ENCODE measurements around the gene SBF2.

SBF2 gene

GRCh38 chr11:9982796-9983579 is 311.0 kb downstream of the SBF2 start:
- Histone ChIP-seq H3K4me1 (ENCODE audit: insufficient read depth, low read length) (peaks cover 18% of the 10 kb centered on the region), H3K9ac (ENCODE audit: low read depth, low read length) (peak overlapping the region; percentile 5), H3K9me3 (ENCODE audit: control insufficient read depth, insufficient read depth, low read length) (peaks cover 4% of the 10 kb centered on the region; the same call in 1 of the 2 replicates), H3K36me3 (ENCODE audit: insufficient read depth, low read length) (no peaks in the 10 kb centered on the region)

- peaks cover 25% of the 10 kb centered on the region for H3K4me1 ChIP-seq (ENCODE audit: insufficient read depth, low read length)
- peak overlapping the region; percentile 5; the same call in 1 of the 2 replicates for H3K9ac ChIP-seq (ENCODE audit: low read depth, low read length)
- H3K36me3 ChIP-seq (ENCODE audit: insufficient read depth, low read length): no peaks in the 10 kb centered on the region
- H3K9me3 ChIP-seq (ENCODE audit: control insufficient read depth, insufficient read depth, low read length): peaks cover 4% of the 10 kb centered on the region; the same call in 1 of the 2 replicates
Observed at GRCh38 chr11:9982127-9982795, 311.8 kb downstream of the SBF2 start.

GRCh38 chr11:9980931-9981330 is 313.1 kb downstream of the SBF2 start:
- Histone ChIP-seq H3K36me3 (ENCODE audit: insufficient read depth, low read length) (no peaks in the 10 kb centered on the region), H3K9ac (ENCODE audit: low read depth, low read length) (no peak overlapping the region), H3K9me3 (ENCODE audit: control insufficient read depth, insufficient read depth, low read length) (peaks cover 3% of the 10 kb centered on the region; the same call in 1 of the 2 replicates), H3K4me1 (ENCODE audit: insufficient read depth, low read length) (peaks cover 25% of the 10 kb centered on the region)

DNA sequence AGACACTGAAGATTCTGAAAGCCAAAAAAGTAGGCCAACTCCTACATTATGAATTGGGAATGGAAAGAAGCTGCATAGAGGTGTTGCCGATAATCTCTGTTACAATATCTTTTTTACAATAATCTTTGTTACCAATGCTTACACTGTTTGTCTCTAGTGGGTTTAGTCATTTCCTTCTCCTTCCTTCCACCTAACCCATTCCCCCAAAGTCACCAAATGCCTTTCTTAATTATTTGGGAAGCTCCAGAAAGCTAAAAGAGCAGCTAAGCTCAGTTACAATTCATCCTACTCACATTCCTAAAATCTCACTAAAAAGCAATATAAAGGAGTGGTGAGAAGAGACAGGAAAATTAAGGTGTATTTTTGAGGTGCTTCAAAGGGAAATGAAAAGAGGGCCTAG is 316.5 kb downstream of the SBF2 start:
- Histone ChIP-seq H3K9ac (ENCODE audit: low read depth, low read length) (no peak overlapping the region), H3K9me3 (ENCODE audit: control insufficient read depth, insufficient read depth, low read length) (no peaks in the 10 kb centered on the region), H3K4me1 (ENCODE audit: insufficient read depth, low read length) (peaks cover 33% of the 10 kb centered on the region), H3K36me3 (ENCODE audit: insufficient read depth, low read length) (no peaks in the 10 kb centered on the region)

GRCh38 chr11:9974375-9974774 is 319.6 kb downstream of the SBF2 start:
- no peaks in the 10 kb centered on the region for H3K36me3 ChIP-seq (ENCODE audit: insufficient read depth, low read length)
- no peak overlapping the region for H3K9ac ChIP-seq (ENCODE audit: low read depth, low read length)
- no peaks in the 10 kb centered on the region for H3K9me3 ChIP-seq (ENCODE audit: control insufficient read depth, insufficient read depth, low read length)
- H3K4me1 ChIP-seq (ENCODE audit: insufficient read depth, low read length): peaks cover 26% of the 10 kb centered on the region

DNA sequence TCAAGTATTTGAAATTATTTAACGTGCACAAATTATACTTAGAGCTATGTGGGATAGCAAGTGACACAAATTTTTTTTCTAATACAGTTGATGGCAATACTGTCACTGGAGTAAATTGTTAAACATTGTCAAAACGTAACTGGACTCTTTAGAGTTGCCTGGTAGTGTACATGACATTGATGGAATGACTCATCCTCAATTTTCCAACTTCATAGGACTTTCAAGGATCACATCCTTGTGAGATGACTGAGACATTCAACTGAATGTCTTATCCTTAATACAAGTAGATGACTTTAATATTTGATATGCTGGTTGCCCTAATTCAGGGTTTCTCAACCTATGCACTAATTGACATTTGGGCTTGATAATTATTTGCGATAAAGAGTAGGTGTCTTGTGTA is 320.1 kb downstream of the SBF2 start:
- Histone ChIP-seq H3K36me3 (ENCODE audit: insufficient read depth, low read length) (no peaks in the 10 kb centered on the region), H3K9me3 (ENCODE audit: control insufficient read depth, insufficient read depth, low read length) (no peaks in the 10 kb centered on the region), H3K4me1 (ENCODE audit: insufficient read depth, low read length) (peaks cover 26% of the 10 kb centered on the region), H3K9ac (ENCODE audit: low read depth, low read length) (no peak overlapping the region)

- no peaks in the 10 kb centered on the region for H3K36me3 ChIP-seq (ENCODE audit: insufficient read depth, low read length)
- peaks cover 23% of the 10 kb centered on the region for H3K4me1 ChIP-seq (ENCODE audit: insufficient read depth, low read length)
- no peak overlapping the region for H3K9ac ChIP-seq (ENCODE audit: low read depth, low read length)
- H3K9me3 ChIP-seq (ENCODE audit: control insufficient read depth, insufficient read depth, low read length): no peaks in the 10 kb centered on the region
Observed at GRCh38 chr11:9972989-9973388, 321.0 kb downstream of the SBF2 start.

- Histone ChIP-seq H3K9me3 (ENCODE audit: control insufficient read depth, insufficient read depth, low read length) (no peaks in the 10 kb centered on the region), H3K36me3 (ENCODE audit: insufficient read depth, low read length) (no peaks in the 10 kb centered on the region), H3K9ac (ENCODE audit: low read depth, low read length) (no peak overlapping the region), H3K4me1 (ENCODE audit: insufficient read depth, low read length) (peaks cover 16% of the 10 kb centered on the region)
Observed at GRCh38 chr11:9971894-9972293, 322.1 kb downstream of the SBF2 start.

GRCh38 chr11:9969068-9969467 is 325.0 kb downstream of the SBF2 start:
- Histone ChIP-seq H3K9me3 (ENCODE audit: control insufficient read depth, insufficient read depth, low read length) (no peaks in the 10 kb centered on the region), H3K9ac (ENCODE audit: low read depth, low read length) (no peak overlapping the region), H3K36me3 (ENCODE audit: insufficient read depth, low read length) (no peaks in the 10 kb centered on the region), H3K4me1 (ENCODE audit: insufficient read depth, low read length) (peaks cover 11% of the 10 kb centered on the region; the same call in 1 of the 2 replicates)

- Histone ChIP-seq H3K4me1 (ENCODE audit: insufficient read depth, low read length) (no peaks in the 10 kb centered on the region), H3K9ac (ENCODE audit: low read depth, low read length) (no peak overlapping the region), H3K36me3 (ENCODE audit: insufficient read depth, low read length) (peaks cover 4% of the 10 kb centered on the region; the same call in 1 of the 2 replicates), H3K9me3 (ENCODE audit: control insufficient read depth, insufficient read depth, low read length) (no peaks in the 10 kb centered on the region)
Observed at GRCh38 chr11:9962722-9963121, 331.3 kb downstream of the SBF2 start.

- Histone ChIP-seq H3K9ac (ENCODE audit: low read depth, low read length) (no peak overlapping the region), H3K9me3 (ENCODE audit: control insufficient read depth, insufficient read depth, low read length) (no peaks in the 10 kb centered on the region), H3K4me1 (ENCODE audit: insufficient read depth, low read length) (no peaks in the 10 kb centered on the region), H3K36me3 (ENCODE audit: insufficient read depth, low read length) (peaks cover 4% of the 10 kb centered on the region; the same call in 1 of the 2 replicates)
Observed at GRCh38 chr11:9957072-9957471, 336.9 kb downstream of the SBF2 start.

DNA sequence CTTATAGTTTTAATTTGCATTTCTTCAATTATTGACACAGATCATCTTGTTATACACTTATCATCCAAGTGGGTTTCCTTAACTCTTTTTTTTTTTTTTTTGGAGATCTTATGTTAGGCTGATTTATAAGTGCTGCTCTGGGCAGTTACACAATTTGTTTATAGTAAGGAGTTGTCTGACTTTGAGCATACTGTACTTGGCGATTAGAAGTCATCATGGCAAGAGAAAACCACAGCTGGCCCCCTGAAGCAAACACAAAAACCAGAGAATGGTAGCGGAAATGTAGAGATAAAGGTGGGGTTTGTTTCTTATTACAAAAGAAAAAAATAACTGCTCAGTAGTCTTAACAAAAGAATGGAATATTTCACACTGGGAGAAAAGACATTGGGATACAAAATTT is 337.5 kb downstream of the SBF2 start:
- Histone ChIP-seq H3K9ac (ENCODE audit: low read depth, low read length) (no peak overlapping the region), H3K9me3 (ENCODE audit: control insufficient read depth, insufficient read depth, low read length) (no peaks in the 10 kb centered on the region), H3K4me1 (ENCODE audit: insufficient read depth, low read length) (no peaks in the 10 kb centered on the region), H3K36me3 (ENCODE audit: insufficient read depth, low read length) (peaks cover 4% of the 10 kb centered on the region; the same call in 1 of the 2 replicates)

DNA sequence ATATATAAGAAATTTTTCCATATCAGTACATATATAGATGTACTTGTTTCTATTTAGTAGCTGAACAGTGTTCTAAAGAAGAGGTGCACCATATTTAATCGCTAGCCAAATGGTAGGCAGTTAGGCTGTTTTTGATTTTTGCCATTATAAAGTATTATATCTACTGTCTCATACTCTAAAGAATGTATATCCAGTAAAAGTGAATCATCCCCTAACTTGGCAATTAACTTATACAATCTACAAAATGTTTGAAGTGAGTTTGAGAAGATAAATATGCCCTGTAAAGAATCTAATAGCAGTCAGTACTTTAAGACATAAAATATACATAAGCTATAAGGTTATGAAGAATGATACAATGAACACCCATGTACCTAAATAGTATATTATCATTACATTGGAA is 338.6 kb downstream of the SBF2 start:
- H3K36me3 ChIP-seq (ENCODE audit: insufficient read depth, low read length): peaks cover 4% of the 10 kb centered on the region; the same call in 1 of the 2 replicates
- no peaks in the 10 kb centered on the region for H3K4me1 ChIP-seq (ENCODE audit: insufficient read depth, low read length)
- no peak overlapping the region for H3K9ac ChIP-seq (ENCODE audit: low read depth, low read length)
- no peaks in the 10 kb centered on the region for H3K9me3 ChIP-seq (ENCODE audit: control insufficient read depth, insufficient read depth, low read length)

DNA sequence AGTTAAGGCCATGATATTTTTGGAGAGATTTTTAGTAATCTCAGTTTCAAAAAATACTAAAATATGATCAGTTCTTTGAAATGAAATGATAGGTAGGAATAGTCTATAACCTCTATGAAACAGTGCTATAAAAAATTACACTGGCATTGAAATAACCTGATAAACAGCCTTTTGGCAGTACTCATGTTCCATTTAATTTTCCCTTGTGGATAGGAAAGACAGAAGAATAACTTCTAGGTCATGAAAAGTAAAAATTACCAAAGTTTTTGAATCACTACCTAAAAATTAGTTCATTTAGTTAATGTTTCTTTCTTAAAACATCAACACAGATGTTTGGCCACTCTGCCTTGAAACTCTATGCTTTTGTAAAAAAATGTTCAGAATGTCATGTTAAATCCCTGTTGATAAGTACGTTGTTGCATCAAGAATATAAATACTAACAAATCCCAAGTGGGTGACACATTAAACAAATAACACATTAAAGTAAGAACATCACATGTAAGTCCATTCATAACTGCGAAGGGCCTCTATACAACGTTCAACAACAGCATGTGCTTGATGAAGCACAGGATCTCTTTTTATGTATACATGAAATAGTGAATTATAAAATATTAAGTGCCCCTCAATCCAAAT is 339.9 kb downstream of the SBF2 start:
- H3K36me3 ChIP-seq (ENCODE audit: insufficient read depth, low read length): peaks cover 3% of the 10 kb centered on the region; the same call in 1 of the 2 replicates
- H3K4me1 ChIP-seq (ENCODE audit: insufficient read depth, low read length): no peaks in the 10 kb centered on the region
- H3K9ac ChIP-seq (ENCODE audit: low read depth, low read length): no peak overlapping the region
- no peaks in the 10 kb centered on the region for H3K9me3 ChIP-seq (ENCODE audit: control insufficient read depth, insufficient read depth, low read length)

All from ES-I3 (cell line).